Endothelial cell (in vitro differentiated cells): Measurements from ENCODE around the gene GMCL1. TPM values are rescaled to one million over a fixed set of nuclear protein-coding genes. Genes with fewer than 3 reads are reported as not detected.

ENCODE experiments used
- DNase-seq: peaks from one replicate; pipeline ENCODE4 v3.0.0; 2021; ENCODE audit warnings: low spot score
- H3K27ac Mint-ChIP-seq: one replicate; pipeline ENCODE4 v1.8.0; 2021; ENCODE audit warnings: mixed read lengths, inconsistent platforms; ENCODE audit not compliant: unreplicated experiment
- H3K27me3 Mint-ChIP-seq: one replicate; pipeline ENCODE4 v1.8.0; 2021; ENCODE audit warnings: mild to moderate bottlenecking, moderate library complexity, mixed read lengths, inconsistent platforms; ENCODE audit not compliant: unreplicated experiment
- H3K36me3 Mint-ChIP-seq: one replicate; pipeline ENCODE4 v1.8.0; 2021; ENCODE audit warnings: mild to moderate bottlenecking, low read depth, mixed read lengths, inconsistent platforms; ENCODE audit not compliant: unreplicated experiment
- H3K4me1 Mint-ChIP-seq: one replicate; pipeline ENCODE4 v1.8.0; 2021; ENCODE audit warnings: mild to moderate bottlenecking, mixed read lengths, inconsistent platforms; ENCODE audit not compliant: unreplicated experiment
- H3K4me3 Mint-ChIP-seq: one replicate; pipeline ENCODE4 v1.8.0; 2021; ENCODE audit warnings: mild to moderate bottlenecking, mixed read lengths, inconsistent platforms; ENCODE audit not compliant: unreplicated experiment
- H3K9me3 Mint-ChIP-seq: one replicate; pipeline ENCODE4 v1.8.0; 2021; ENCODE audit warnings: mixed read lengths, inconsistent platforms; ENCODE audit not compliant: unreplicated experiment
- CTCF ChIP-seq: fragments of 200-600 bp; sonication (generic); IDR thresholded peaks from one replicate; pipeline ENCODE4 v1.5.0; 2021; ENCODE audit warnings: antibody characterized with exemption; ENCODE audit not compliant: unreplicated experiment
- total RNA-seq: library from RNA; stranded (reverse); fragmentation: NEBNext Ultra II Directional; extraction: Animal tissue kit (Norgen Biotek cat#: 25700); gene quantifications from one replicate; pipeline ENCODE4 v1.2.1, GENCODE V29; 2021; ENCODE audit not compliant: unreplicated experiment

Gene GMCL1
- total RNA-seq, 1 donor from 2014 or later = 8.6 TPM

GRCh38 chr2:69846182-69847067, 17.0 kb downstream of the GMCL1 start:
- no peak overlapping the region for H3K27ac Mint-ChIP-seq
- no peaks in the 10 kb centered on the region for H3K27me3 Mint-ChIP-seq
- DNase-seq = no peak
- H3K9me3 Mint-ChIP-seq = no peaks in the 10 kb centered on the region
- no peak for TF ChIP-seq CTCF
- H3K36me3 Mint-ChIP-seq = peaks cover 4% of the 10 kb centered on the region
- no peaks in the 10 kb centered on the region for H3K4me1 Mint-ChIP-seq
- no peak overlapping the region for H3K4me3 Mint-ChIP-seq

- H3K4me1 Mint-ChIP-seq = no peaks in the 10 kb centered on the region
- no peak for TF ChIP-seq CTCF
Measured at GRCh38 chr2:69847068-69847828, 17.8 kb downstream of the GMCL1 start.

GRCh38 chr2:69848186-69848790, 18.8 kb downstream of the GMCL1 start:
- H3K36me3 Mint-ChIP-seq = peaks cover 4% of the 10 kb centered on the region
- TF ChIP-seq CTCF = no peak
- no peak for DNase-seq
- no peaks in the 10 kb centered on the region for H3K27me3 Mint-ChIP-seq
- H3K4me1 Mint-ChIP-seq = no peaks in the 10 kb centered on the region
- H3K27ac Mint-ChIP-seq = no peak overlapping the region
- H3K4me3 Mint-ChIP-seq = no peak overlapping the region
- H3K9me3 Mint-ChIP-seq = no peaks in the 10 kb centered on the region

More at GRCh38 chr2:69847068-69847828, 17.8 kb downstream of the GMCL1 start:
- DNase-seq = no peak
- H3K27me3 Mint-ChIP-seq = no peaks in the 10 kb centered on the region
- H3K27ac Mint-ChIP-seq = no peak overlapping the region
- no peak overlapping the region for H3K4me3 Mint-ChIP-seq
- no peaks in the 10 kb centered on the region for H3K9me3 Mint-ChIP-seq
- H3K36me3 Mint-ChIP-seq = peaks cover 4% of the 10 kb centered on the region

GRCh38 chr2:69858261-69858660, 28.8 kb downstream of the GMCL1 start:
- no peaks in the 10 kb centered on the region for H3K36me3 Mint-ChIP-seq
- no peaks in the 10 kb centered on the region for H3K27me3 Mint-ChIP-seq
- H3K4me3 Mint-ChIP-seq = no peak overlapping the region
- no peak for DNase-seq
- H3K9me3 Mint-ChIP-seq = no peaks in the 10 kb centered on the region
- no peak for TF ChIP-seq CTCF
- H3K27ac Mint-ChIP-seq = no peak overlapping the region
- H3K4me1 Mint-ChIP-seq = no peaks in the 10 kb centered on the region
